SK-N-SH (cell line): ENCODE measurements around the gene ZC3H18.

Source experiments
- JUND ChIP-seq: IDR thresholded peaks from 2 replicates; pipeline ENCODE4 v1.4.0; 2012
- NRF1 ChIP-seq: IDR thresholded peaks from 2 replicates; pipeline ENCODE4 v1.6.1; 2012; ENCODE audit warnings: low read depth, mild to moderate bottlenecking, low read length

DNA sequence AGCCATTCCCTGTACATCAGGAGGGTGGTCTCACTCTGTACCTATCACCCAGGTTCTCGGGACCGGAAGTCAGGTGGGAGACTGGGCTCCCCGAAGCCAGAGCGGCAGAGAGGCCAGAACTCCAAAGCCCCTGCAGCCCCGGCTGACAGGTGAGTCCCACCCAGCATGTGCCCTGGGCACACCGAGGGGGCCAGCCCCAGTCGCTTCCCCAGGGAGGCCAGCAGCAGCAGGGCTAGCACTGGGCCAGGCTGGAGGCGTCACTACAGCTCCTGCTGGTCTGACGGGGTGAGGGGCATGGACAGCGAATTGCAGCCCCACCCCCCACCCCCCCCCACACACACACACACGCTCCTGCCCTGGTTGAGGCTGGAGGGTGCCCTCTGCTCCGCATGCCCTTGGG is 60.2 kb downstream of the ZC3H18 start:
- TF ChIP-seq NRF1 (no peak), JUND (no peak)
